ENCODE measurements around the gene UNC5A.

DNA sequence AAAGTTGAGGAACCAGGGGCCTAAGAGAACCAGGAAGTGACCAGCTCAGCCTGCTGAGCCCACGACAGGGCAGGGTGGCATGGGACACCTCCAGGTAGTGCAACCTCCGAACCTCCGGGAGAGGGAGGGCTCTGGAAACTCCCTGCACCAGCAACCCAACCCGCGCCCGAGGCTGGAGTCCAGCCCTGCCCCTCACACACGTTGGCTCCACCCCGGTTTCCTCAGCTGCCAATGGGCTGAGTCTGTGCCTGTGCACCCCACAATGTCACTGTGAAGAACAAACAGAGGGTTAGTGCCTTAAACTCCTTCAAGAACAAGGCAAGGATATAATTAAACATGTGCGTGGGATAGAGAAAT, 17.0 kb upstream of the UNC5A start:
- TF ChIP-seq EZH2 (IDR thresholded peaks at IDR 0.05; ENCODE audit: borderline replicate concordance, low read depth, low read length, severe bottlenecking) = no peak
- no peak for TF ChIP-seq CTCF (IDR thresholded peaks at IDR 0.05; ENCODE audit: borderline replicate concordance, extremely low read depth, low read length, poor library complexity, severe bottlenecking)
